Astrocyte (in vitro differentiated cells and primary cell): ENCODE results near the gene TTC34.
"Not testable (repeated sequence)": the region's sequence is repeated elsewhere in the genome, so short reads cannot be mapped to it uniquely, and the experiment has no call there.

Experiments used
- CTCF ChIP-seq: IDR thresholded peaks from 2 replicates; pipeline ENCODE4 v1.5.1; 2011; ENCODE audit warnings: low read depth, mild to moderate bottlenecking, inconsistent platforms, low read length, moderate library complexity; ENCODE audit not compliant: insufficient read depth
- EZH2 ChIP-seq: IDR thresholded peaks from 2 replicates; pipeline ENCODE4 v1.6.1; 2012; ENCODE audit warnings: mild to moderate bottlenecking, low read length, inconsistent platforms; ENCODE audit not compliant: insufficient read depth

- TF ChIP-seq EZH2, CTCF: not testable (repeated sequence)
Observed at GRCh38 chr1:2676726-2677125, 124.8 kb downstream of the TTC34 start.
